Breast epithelium (tissue), 4 donors: ENCODE results near the gene EPHB3. TPM values are rescaled to one million over a fixed set of nuclear protein-coding genes. Genes with fewer than 3 reads are reported as not detected.

ENCODE experiments used
- DNase-seq, 2 donors: peaks; one replicate each; pipeline ENCODE4 v3.0.0-alpha.2; 2019; ENCODE audit warnings: low spot score in 2 of 2
- H3K27ac ChIP-seq, 2 donors: fragments of 200-600 bp; sonication (generic) in 1 of 2; one replicate each; pipeline ENCODE4 v1.5.1; 2016 to 2019; ENCODE audit warnings: mild to moderate bottlenecking in 1 of 2
- H3K27me3 ChIP-seq, 2 donors: fragments of 200-600 bp; sonication (generic) in 1 of 2; one replicate each; pipeline versions ENCODE4 v1.5.1 to v1.6.0; 2017 to 2019; ENCODE audit warnings: control low read depth in 1 of 2, mild to moderate bottlenecking in 1 of 2
- H3K36me3 ChIP-seq: fragments of 200-600 bp; one replicate; pipeline ENCODE4 v1.5.1; 2019
- H3K4me1 ChIP-seq, 2 donors: fragments of 200-600 bp; sonication (generic); one replicate each; pipeline ENCODE4 v1.5.1; 2016 to 2019; ENCODE audit warnings: control low read depth in 1 of 2
- H3K4me3 ChIP-seq, 3 donors: fragments of 200-600 bp; sonication (generic); 1 replicate in 2 of 3; 2 replicates in 1 of 3; pipeline ENCODE4 v1.5.1; 2016 to 2019; ENCODE audit warnings: mild to moderate bottlenecking in 3 of 3, moderate library complexity in 2 of 3
- H3K9me3 ChIP-seq, 2 donors: fragments of 200-600 bp; sonication (generic) in 1 of 2; one replicate each; pipeline ENCODE4 v1.5.1; 2016 to 2019; ENCODE audit warnings: control low read depth in 1 of 2
- CTCF ChIP-seq, 3 donors: fragments of 450-650 bp; IDR thresholded peaks; one replicate each; pipeline ENCODE4 v1.5.1; 2016 to 2017; ENCODE audit warnings: antibody characterized with exemption in 3 of 3, mild to moderate bottlenecking in 3 of 3, moderate library complexity in 3 of 3
- POLR2A ChIP-seq: fragments of 450-650 bp; IDR thresholded peaks from one replicate; pipeline ENCODE4 v1.6.1; 2016; ENCODE audit warnings: antibody characterized with exemption, mild to moderate bottlenecking, moderate library complexity
- POLR2AphosphoS5 ChIP-seq, 3 donors: sonication (generic); formaldehyde crosslinking; IDR thresholded peaks; one replicate each; pipeline ENCODE4 v1.6.1; 2017; ENCODE audit warnings: antibody characterized with exemption in 3 of 3
- intact Hi-C: fragments of 100-400 bp; cut with DNase I; formaldehyde crosslinking; loops from one replicate; pipeline ENCODE4 v1.15.1; 2023; ENCODE audit warnings: low total_unique reads
- total RNA-seq, 3 donors: library from RNA; depleted of rRNA; stranded (reverse); fragments of >200 nt; gene quantifications; one replicate each; pipeline ENCODE4 v1.1.0, GENCODE V29; 2016

Gene EPHB3
- total RNA-seq, 3 donors from 2014 or later, result 0.32 to 25.3 (median 7.9) TPM

GRCh38 chr3:184571750-184572377 lies 10.3 kb downstream of the EPHB3 start:
- intact Hi-C loops, result no loop called here
- Histone ChIP-seq H3K4me3 (no peak overlapping the region), H3K9me3 (no peaks in the 10 kb centered on the region), H3K4me1 (peaks cover 13 to 47% of the 10 kb centered on the region in 2 donors), H3K36me3 (no peaks in the 10 kb centered on the region), H3K27ac (peak overlapping the region; percentile 33 to 53), H3K27me3 (no peaks in the 10 kb centered on the region)
- no peak for DNase-seq
- TF ChIP-seq CTCF (IDR thresholded peaks at IDR 0.05) (no peak), POLR2A (no peak), POLR2AphosphoS5 (IDR thresholded peaks at IDR 0.05) (no peak)

- DNase-seq, result no peak
- Histone ChIP-seq H3K36me3 (no peaks in the 10 kb centered on the region), H3K9me3 (no peaks in the 10 kb centered on the region), H3K4me1 (peaks cover 13 to 42% of the 10 kb centered on the region in 2 donors), H3K27me3 (no peaks in the 10 kb centered on the region), H3K4me3 (no peak overlapping the region), H3K27ac (peak overlapping the region in 1 of 2 donors; percentile 32)
- intact Hi-C loops, result no loop called here
- TF ChIP-seq POLR2AphosphoS5 (IDR thresholded peaks at IDR 0.05), result no peak
These were observed 11.2 kb downstream of the EPHB3 start for GRCh38 chr3:184572633-184573270.

GRCh38 chr3:184574515-184575417 lies 13.2 kb downstream of the EPHB3 start:
- H3K36me3 ChIP-seq, result no peaks in the 10 kb centered on the region
- intact Hi-C loops, result no loop called here
- peaks cover 4 to 38% of the 10 kb centered on the region in 2 donors for H3K4me1 ChIP-seq
- DNase-seq, result no peak
- peak overlapping the region; percentile 82 to 89 for H3K27ac ChIP-seq
- H3K27me3 ChIP-seq, result no peaks in the 10 kb centered on the region
- H3K4me3 ChIP-seq, result no peak overlapping the region
- no peaks in the 10 kb centered on the region for H3K9me3 ChIP-seq
- TF ChIP-seq POLR2AphosphoS5 (IDR thresholded peaks at IDR 0.05) (no peak), CTCF (IDR thresholded peaks at IDR 0.05) (no peak), POLR2A (no peak)

- TF ChIP-seq POLR2A, result no peak
- Histone ChIP-seq H3K27me3 (no peaks in the 10 kb centered on the region), H3K36me3 (no peaks in the 10 kb centered on the region), H3K4me3 (no peak overlapping the region), H3K4me1 (peaks cover 3 to 38% of the 10 kb centered on the region in 2 donors), H3K27ac (peak overlapping the region; percentile 82 to 89), H3K9me3 (no peaks in the 10 kb centered on the region)
- no peak for DNase-seq
- intact Hi-C loops, result no loop called here
These were observed 14.1 kb downstream of the EPHB3 start for GRCh38 chr3:184575701-184576100.

- Histone ChIP-seq H3K36me3 (no peaks in the 10 kb centered on the region), H3K27me3 (no peaks in the 10 kb centered on the region), H3K27ac (peak overlapping the region; percentile 82 to 89), H3K4me1 (peaks cover 3 to 38% of the 10 kb centered on the region in 2 donors), H3K9me3 (no peaks in the 10 kb centered on the region), H3K4me3 (no peak overlapping the region)
- no peak for TF ChIP-seq POLR2AphosphoS5 (IDR thresholded peaks at IDR 0.05)
- TF ChIP-seq CTCF (IDR thresholded peaks at IDR 0.05), result no peak
- TF ChIP-seq POLR2A, result no peak
- intact Hi-C loops, result no loop called here
- DNase-seq, result no peak
These were observed 15.1 kb downstream of the EPHB3 start for GRCh38 chr3:184576457-184577240.
